Head of caudate nucleus (tissue), 42 donors: ENCODE results near the gene ACADSB.

Source experiments
- DNase-seq, 42 donors: peaks; one replicate each; pipeline versions ENCODE4 v3.0.0 to v3.0.0-alpha.2; 2020 to 2021; ENCODE audit warnings: mixed read lengths in 7 of 42
- intact Hi-C: fragments of 100-400 bp; cut with DNase I; formaldehyde crosslinking; loops from one replicate; pipeline ENCODE4 v1.15.0; 2022

ACADSB gene

DNA sequence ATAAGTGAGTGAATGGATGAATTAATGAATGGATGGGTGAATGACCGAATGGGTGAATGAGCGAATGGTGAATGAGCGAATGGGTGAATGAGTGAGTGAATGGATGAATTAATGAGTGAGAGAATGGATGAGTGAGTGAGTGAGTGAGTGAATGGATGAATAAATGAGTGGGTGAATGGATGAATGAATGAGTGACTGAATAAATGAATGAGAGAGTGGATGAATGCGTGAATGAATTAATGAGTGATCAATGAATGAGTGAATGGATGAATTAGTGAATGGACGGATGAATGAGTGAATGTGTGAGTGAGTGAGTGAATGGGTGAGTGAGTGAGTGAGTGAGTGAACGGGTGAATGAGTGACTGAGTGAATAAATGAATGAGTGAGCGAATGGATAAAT lies 77.5 kb downstream of the ACADSB start:
- no peak for DNase-seq
- intact Hi-C loops, result no loop called here

DNA sequence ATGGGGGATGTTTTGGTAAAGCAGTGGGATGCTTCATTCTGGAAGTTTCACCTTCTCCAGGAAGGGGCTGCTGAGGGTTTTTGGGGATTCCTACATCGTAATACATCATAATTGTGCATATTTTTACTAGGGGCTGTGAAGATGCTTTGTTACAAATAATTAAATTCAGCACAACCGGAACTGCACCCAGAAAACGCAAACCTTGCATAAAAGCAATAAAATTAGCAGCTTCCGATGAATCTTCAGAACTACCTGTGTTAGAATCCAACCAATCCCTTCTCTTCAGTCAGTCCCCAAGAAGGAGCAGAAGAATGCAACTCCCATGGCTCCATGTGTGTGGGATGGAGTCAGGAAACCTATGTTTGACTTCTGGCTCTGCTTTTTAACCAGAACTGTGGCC lies 78.5 kb downstream of the ACADSB start:
- intact Hi-C loops, result no loop called here
- DNase-seq, result no peak

DNA sequence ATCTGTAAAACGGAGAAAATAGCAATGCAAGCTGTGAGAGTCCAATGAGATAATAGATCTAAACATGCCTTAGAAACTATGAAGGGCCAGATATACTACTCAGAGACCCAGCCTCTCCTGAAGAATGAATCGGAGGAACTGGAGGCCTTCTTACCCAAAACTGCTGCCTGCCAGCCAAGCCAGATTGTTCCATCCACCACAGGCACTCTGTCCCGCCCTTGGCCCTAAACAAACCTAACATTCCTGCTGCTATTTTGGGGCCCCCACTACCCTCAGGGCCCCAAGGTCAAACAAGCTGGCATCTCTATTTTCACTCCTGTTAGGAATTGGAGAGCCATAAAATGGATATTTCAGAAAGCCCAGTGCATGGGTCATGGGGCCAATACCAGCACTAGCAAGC lies 79.0 kb downstream of the ACADSB start:
- DNase-seq, result no peak
- intact Hi-C loops, result no loop called here

DNA sequence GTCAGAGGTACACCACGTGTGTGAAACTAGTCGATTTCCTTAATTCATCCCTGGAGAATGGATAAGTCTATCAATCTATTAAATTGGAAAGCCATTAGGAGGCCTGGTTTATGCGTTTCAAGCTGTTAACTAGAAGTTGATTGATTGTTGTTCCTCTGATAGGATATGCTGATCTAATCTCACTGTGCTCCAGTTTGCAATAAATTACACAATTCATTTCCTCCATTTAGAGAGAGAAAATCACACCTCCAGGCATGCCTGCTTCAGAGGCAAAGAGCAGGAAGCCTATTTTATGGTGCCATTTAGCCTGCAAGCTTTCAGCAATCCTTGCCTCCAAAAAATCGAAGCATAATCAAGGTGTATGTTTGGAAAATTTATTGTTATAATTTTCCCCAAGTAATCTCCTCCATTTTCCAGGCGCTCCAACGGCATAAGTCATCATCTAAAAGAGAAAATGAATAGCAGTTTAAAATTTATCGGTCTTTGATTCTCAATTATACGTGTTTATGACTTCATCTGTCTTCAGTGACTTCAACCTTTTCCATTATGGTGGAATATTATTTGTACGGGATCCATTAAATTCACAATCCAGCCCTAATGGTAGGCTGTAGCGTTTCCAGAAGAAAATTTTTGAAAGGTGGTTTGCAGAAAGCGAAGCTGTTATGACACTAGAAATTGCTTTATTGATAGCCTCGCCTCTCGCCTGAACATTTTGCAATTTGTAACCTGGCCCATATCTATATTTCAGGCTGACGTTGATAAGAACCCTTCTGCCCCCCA lies 84.0 kb downstream of the ACADSB start:
- no peak for DNase-seq
- intact Hi-C loops, result no loop called here

DNA sequence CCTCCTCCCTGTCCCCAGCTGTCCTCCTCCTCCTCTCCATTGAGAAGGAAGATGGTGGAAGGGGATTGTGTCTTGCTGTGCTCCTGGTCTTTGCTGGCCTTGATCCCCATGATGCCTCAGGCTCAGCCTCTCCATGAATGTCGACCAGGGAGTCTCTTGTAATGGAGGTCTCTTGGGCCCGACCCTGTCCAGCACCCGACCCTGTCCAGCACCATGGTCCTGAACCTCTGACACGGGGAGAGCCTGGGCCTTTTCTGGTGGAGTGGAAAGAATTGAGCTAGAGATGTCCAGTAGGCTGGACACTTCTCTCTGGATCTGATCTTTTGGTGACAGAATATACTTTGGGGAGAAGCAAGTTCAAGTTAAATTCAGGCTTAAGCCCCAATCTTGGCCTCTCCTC lies 84.7 kb downstream of the ACADSB start:
- DNase-seq, result no peak
- intact Hi-C loops, result no loop called here

DNA sequence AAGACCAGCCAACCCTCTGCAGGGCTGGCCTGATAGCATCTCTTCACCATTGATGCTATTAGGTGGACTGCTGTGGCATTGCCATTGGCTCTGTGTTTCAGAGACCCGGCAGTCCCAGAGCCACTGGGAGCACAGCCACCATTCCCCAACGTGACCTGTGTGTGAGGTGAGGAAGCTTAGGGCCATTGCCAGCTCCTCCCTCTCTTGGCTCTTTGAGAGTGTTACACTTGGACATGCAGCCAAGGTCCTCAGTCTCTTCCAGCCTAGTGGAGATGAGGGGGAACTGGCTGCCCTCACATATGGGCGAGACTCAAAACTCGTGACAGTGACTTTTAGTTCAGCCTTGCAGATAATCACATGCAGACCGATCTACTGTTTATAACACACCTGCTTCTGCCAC lies 87.6 kb downstream of the ACADSB start:
- DNase-seq, result peak in 8 of 42 donors; percentile 3 to 39 (median 13)
- intact Hi-C loops, result no loop called here

DNA sequence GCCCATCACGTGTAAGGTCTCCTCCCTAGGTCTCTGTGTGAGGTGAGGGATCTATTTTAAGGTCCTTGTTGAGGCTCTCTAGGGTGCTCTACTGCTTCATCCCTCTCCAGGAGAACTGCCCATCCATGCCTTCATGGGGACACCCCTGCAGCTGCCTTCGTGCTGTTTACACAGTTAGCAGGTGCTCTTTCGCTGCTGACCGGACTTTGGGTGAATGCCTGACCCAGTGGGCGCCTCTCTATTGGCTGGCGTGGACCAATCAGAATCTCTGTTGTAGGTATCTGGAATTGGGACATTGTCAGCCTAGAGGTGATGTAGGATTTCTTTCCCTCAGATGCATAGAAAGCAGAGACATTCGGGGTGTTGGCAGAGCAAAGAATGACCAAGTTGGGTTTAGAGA lies 88.2 kb downstream of the ACADSB start:
- intact Hi-C loops, result no loop called here

DNA sequence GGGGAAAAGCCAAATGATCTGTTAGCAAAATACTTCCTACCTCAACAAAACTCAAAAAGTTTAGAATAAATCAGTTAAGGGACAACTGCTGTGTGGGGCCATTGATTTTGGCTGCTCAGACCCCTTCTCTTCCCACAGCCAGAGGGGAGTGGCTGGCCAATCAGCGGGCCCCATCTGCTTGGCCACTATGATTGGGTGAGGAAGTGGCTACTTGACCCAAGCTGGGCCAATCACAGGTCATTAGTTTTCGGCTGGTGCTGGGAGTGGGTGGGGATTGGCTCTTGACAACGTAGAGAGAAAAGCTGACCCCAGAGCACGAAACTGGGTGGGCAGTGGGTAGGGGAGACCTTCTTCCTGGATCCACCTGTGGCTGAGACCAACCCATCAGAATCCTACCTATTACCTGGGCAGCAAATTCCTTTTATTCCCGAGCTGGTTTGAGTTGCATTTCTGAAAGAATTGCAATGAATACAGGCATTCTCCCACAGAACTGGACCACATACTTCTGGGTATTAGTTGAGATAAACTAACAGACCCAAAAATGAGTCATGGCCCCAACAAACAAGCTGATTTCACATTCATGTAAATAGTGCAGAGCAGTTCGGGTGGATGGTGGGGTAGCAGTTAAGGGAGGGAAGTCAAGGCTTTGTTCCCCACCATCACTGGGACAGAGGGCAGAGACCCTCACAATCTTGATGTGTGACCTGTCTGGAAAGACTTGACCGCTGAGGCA lies 91.4 kb downstream of the ACADSB start:
- no peak for DNase-seq
- intact Hi-C loops, result no loop called here

More for the DNA sequence above, 88.2 kb downstream of the ACADSB start:
- DNase-seq, result no peak

DNA sequence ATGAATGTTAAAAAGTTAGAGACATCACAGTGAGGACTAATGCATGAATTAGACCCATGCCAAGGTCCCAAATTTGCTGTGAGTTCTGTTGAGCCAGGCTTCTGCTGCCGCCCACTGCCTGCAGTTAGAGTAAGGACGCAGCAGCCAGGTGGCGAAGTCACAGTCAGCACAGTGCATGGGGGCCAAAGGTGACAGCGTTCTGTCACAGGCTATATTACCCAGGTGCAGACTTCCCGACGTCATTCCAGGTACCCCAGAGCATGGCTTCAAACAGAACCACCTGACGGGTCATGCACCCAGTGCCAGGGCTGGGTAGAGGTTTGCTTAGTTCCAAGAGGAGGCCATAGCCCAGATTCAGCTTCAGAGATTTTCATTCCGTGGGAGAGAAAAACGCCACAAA lies 93.1 kb downstream of the ACADSB start:
- intact Hi-C loops, result no loop called here
- no peak for DNase-seq

DNA sequence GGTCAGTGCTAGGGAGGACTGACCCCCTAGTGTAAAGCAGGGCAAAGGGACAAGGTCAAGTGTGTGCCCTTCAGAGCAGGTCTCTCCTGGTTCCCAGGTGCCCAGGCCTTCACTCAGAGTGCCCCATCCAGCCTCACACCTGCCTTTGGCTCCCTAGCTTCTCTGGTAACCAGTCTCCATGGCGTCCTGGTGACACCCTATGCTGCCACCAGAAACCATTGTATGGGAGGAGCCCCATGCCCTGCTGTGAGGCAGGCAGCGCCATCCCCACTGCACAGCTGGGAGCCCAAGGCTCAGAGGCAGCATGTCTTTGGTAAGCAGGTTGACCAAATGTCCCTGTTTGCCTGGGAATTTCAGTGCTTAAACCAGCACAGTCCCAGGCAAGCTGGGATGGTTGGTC lies 93.9 kb downstream of the ACADSB start:
- intact Hi-C loops, result no loop called here
- DNase-seq, result no peak

DNA sequence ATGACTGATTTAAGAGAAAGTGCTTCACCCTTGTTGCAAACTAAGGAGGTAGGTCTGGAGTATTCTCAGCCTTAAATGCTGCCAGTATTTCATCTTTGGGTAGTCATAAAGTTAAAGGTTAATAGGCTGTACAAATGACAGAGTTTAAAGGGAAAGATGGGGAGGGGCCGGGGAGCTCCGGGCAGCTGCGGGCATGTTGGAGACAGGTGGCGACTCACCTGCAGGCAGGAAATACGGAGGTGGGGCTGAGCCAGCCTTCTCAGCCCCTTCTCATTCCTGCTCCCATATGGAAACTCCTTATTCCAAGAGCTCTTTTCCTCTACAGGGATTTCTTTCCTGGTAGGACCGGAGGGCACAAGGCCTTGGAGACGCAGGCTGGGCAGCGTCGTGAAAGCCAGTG lies 95.1 kb downstream of the ACADSB start:
- DNase-seq, result no peak
- intact Hi-C loops, result no loop called here
